ENCODE results near the gene UBE2E2.

The UBE2E2 gene

DNA sequence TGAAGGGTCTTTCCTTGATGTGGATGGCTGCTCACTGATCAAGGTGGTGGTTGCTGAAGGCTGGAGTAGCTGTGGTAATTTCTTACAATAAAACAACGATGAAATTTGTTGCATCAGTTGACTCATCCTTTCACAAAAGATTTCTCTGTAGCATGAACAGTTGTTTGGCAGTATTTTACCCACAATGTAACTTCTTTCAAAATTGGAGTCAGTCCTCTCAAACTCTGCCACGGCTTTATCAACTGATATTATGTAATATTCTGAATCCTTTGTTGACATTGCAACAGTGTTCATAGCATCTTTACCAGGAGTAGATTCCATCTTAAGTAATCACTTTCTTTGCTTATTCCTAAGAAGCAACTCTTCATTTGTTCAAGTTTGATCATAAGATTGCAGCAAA lies 252.6 kb downstream of the UBE2E2 start:
- TF ChIP-seq, protein P1, sequence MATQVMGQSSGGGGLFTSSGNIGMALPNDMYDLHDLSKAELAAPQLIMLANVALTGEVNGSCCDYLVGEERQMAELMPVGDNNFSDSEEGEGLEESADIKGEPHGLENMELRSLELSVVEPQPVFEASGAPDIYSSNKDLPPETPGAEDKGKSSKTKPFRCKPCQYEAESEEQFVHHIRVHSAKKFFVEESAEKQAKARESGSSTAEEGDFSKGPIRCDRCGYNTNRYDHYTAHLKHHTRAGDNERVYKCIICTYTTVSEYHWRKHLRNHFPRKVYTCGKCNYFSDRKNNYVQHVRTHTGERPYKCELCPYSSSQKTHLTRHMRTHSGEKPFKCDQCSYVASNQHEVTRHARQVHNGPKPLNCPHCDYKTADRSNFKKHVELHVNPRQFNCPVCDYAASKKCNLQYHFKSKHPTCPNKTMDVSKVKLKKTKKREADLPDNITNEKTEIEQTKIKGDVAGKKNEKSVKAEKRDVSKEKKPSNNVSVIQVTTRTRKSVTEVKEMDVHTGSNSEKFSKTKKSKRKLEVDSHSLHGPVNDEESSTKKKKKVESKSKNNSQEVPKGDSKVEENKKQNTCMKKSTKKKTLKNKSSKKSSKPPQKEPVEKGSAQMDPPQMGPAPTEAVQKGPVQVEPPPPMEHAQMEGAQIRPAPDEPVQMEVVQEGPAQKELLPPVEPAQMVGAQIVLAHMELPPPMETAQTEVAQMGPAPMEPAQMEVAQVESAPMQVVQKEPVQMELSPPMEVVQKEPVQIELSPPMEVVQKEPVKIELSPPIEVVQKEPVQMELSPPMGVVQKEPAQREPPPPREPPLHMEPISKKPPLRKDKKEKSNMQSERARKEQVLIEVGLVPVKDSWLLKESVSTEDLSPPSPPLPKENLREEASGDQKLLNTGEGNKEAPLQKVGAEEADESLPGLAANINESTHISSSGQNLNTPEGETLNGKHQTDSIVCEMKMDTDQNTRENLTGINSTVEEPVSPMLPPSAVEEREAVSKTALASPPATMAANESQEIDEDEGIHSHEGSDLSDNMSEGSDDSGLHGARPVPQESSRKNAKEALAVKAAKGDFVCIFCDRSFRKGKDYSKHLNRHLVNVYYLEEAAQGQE (IDR thresholded peaks at IDR 0.05; ENCODE audit: insufficient read depth in 1 of 2, low read depth in 2 of 2, low read length in 2 of 2), result no peak
- no peak for TF ChIP-seq FOXP2 (optimal IDR thresholded peaks at IDR 0.05; ENCODE audit: borderline replicate concordance, extremely low read depth, extremely low read length, insufficient read depth)
- no peak for TF ChIP-seq SIN3A (IDR thresholded peaks at IDR 0.05; ENCODE audit: borderline replicate concordance, insufficient read depth, low read length)
- no peak for TF ChIP-seq TAF1 (IDR thresholded peaks at IDR 0.05; ENCODE audit: borderline replicate concordance, insufficient read depth, low read length)
- TF ChIP-seq POLR2AphosphoS5 (IDR thresholded peaks at IDR 0.05; ENCODE audit: low read depth, low read length), result no peak

GRCh38 chr3:23457697-23458096 lies 254.6 kb downstream of the UBE2E2 start:
- no peak for TF ChIP-seq TAF1 (IDR thresholded peaks at IDR 0.05; ENCODE audit: borderline replicate concordance, insufficient read depth, low read length)
- no peak for TF ChIP-seq SIN3A (IDR thresholded peaks at IDR 0.05; ENCODE audit: borderline replicate concordance, insufficient read depth, low read length)
- no peak for TF ChIP-seq FOXP2 (optimal IDR thresholded peaks at IDR 0.05; ENCODE audit: borderline replicate concordance, extremely low read depth, extremely low read length, insufficient read depth)
- TF ChIP-seq, protein P1 (IDR thresholded peaks at IDR 0.05; ENCODE audit: insufficient read depth in 1 of 2, low read depth in 2 of 2, low read length in 2 of 2), result no peak
- TF ChIP-seq POLR2AphosphoS5 (IDR thresholded peaks at IDR 0.05; ENCODE audit: low read depth, low read length), result no peak

GRCh38 chr3:23459465-23459864 lies 256.3 kb downstream of the UBE2E2 start:
- TF ChIP-seq POLR2AphosphoS5 (IDR thresholded peaks at IDR 0.05; ENCODE audit: low read depth, low read length) (no peak), TAF1 (IDR thresholded peaks at IDR 0.05; ENCODE audit: borderline replicate concordance, insufficient read depth, low read length) (no peak), SIN3A (IDR thresholded peaks at IDR 0.05; ENCODE audit: borderline replicate concordance, insufficient read depth, low read length) (no peak), FOXP2 (optimal IDR thresholded peaks at IDR 0.05; ENCODE audit: borderline replicate concordance, extremely low read depth, extremely low read length, insufficient read depth) (no peak)
- TF ChIP-seq, protein P1 (IDR thresholded peaks at IDR 0.05; ENCODE audit: insufficient read depth in 1 of 2, low read depth in 2 of 2, low read length in 2 of 2), result no peak

- TF ChIP-seq SIN3A (IDR thresholded peaks at IDR 0.05; ENCODE audit: borderline replicate concordance, insufficient read depth, low read length) (no peak), FOXP2 (optimal IDR thresholded peaks at IDR 0.05; ENCODE audit: borderline replicate concordance, extremely low read depth, extremely low read length, insufficient read depth) (no peak), POLR2AphosphoS5 (IDR thresholded peaks at IDR 0.05; ENCODE audit: low read depth, low read length) (no peak), TAF1 (IDR thresholded peaks at IDR 0.05; ENCODE audit: borderline replicate concordance, insufficient read depth, low read length) (no peak)
- TF ChIP-seq, protein P1 (IDR thresholded peaks at IDR 0.05; ENCODE audit: insufficient read depth in 1 of 2, low read depth in 2 of 2, low read length in 2 of 2), result no peak
These were observed 256.9 kb downstream of the UBE2E2 start for GRCh38 chr3:23459889-23460546.
